SIG-M5 (cell line): Measurements from ENCODE around the gene PRDM5.

ENCODE experiments used
- DNase-seq: peaks from one replicate; lab custom pipeline; 2025; lab: John Stamatoyannopoulos, UW

PRDM5 gene

DNA sequence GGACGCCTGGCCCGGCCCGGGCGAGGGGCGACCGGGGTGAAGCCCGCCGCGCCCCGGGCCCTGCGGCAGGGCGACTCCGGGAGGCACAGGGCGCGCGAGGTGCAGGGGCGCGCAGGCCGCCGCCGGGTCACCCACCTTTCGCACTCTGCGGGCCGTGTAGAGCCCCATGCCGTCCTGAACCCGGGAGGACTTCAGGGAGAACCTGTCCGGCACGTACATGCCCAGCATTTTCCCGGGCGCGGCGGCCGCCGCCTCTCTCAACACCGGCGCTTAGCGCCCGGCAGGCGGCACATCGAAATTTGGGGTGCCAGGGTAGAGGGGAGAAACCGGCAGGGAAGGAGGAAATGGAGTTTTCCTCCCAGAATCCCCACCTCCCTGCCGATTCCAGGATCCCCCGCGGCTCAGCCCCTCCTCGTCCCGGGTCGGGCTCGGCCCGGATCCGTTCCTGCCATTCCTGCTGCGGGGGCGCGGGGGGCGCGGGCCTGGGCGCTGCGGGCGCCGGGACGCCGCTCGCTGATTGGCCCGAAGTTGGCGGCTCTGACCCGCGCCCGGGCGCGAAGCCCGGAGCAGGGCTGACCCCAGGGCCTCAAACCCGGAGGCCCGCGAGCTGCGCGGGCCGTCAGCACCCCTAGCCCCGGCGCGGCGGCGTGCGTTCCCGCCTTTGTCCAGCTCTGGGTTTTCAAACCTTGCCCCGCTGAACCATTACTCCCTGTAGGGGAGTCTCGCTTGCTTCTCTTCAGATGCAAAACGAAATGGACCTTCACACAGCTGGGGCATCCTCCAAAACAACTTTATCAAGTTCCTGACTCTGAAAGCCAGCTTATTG is at the start of gene PRDM5:
Gene PRDM5 (minus strand): TSS at position 346 of the 826 bp plus-strand sequence. CDS start 118 bp downstream, at position 228.
- DNase-seq = no peak

- no peak for DNase-seq
Measured at GRCh38 chr4:120971884-120972283, 49.4 kb upstream of the PRDM5 start.

DNA sequence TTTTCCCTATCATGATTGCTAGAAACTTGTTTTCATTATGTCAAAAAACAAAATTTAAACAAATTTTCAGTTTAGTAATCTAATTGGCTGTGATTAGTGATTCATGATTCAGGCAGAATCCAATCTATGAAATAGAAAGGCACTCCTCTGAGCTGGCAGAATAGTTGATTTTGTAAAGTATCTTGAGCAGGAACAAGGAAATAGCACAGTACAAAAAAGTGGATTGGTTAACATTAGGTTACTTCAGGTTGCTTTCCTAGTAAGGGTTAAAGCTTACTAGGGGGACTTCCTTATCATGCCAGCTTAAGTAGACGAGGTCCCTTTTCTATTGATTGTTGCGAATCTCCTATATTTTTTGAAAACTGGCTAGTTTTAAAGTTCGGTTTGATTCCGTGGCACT is 43.4 kb upstream of the PRDM5 start:
- DNase-seq = no peak

DNA sequence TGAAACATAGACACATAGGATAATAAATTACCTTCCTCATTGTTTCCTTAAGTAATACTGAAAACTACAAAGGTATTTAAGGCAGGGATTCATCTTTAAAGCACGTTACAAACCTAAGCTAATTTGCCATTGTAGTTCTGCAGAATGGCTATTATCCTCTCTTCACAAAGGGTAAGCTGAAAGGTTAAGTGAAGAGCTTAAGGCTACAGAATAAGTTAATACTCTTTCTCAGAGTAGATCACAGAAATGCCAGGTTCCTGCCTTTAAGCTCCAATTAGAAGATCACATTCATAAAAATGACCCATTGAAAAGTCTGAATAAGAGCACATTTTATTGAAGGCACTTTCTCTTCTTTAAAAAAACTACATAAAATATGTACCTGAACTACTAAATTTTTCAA is 42.1 kb upstream of the PRDM5 start:
- no peak for DNase-seq

DNA sequence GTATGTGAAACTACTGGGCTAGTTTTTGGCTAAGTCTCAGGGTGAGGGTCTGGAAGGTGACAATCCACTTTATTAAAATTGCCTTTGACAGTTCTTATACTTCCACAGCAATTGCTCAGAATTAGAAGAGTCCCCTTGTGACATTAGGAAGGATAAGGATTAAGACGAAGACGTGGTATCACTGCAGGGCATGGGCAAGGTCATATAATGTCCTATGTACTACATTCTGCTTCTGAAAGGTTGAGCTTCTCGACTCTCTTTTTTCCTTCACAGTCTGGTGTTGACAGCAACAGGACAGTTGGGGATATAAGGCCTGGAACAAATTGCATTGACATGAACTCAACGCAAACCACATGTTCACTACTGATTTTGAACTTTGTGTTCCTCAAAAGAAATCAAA is 40.9 kb upstream of the PRDM5 start:
- no peak for DNase-seq

DNA sequence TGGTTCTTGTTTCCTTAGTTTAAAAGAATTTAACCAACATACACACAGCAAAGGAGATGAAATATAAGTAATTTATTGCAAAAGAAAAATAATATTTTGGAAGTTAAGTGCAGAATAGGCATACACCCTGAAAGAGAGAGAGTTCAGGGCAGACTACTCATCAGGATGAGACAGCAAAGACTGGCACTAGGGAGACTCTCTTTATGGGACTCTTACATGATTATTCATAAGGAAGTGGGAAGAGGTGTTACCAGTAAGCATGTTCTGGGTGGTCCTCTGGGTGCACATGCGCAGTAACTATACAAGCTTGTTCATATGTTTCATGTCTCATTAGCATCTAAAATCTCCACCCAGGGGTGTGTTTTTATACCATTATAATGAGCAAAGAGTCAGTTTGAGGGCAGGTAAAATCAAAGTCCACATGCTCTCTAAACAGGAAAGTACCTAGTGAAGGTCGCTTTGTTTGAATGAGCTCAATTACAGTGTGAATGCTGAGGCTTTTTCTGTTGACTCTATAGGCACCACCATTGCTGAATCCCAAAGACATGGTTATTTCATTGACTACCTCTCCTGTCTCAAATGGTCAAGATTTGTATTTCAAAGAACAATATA is 38.2 kb upstream of the PRDM5 start:
- no peak for DNase-seq

GRCh38 chr4:120948382-120948781 is 25.9 kb upstream of the PRDM5 start:
- DNase-seq = no peak

DNA sequence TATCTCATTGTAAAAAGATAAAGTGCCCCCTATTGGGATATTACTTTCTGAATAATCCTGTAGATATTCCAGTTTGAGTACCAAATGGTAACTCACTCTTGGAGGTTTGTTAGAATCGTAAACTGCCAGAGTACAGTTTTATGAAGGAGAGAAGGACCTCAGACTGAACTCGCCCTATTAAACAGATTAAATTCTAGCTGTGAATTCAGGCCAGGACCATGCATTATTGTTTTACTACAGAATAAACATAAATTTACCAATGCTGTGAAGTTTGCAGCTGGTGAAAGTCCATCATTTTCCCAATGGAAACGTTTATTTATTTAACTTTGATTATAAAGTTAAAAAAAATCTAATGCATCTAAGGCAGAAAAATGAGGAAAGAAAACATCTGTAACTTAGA is 20.2 kb upstream of the PRDM5 start:
- DNase-seq = no peak

DNA sequence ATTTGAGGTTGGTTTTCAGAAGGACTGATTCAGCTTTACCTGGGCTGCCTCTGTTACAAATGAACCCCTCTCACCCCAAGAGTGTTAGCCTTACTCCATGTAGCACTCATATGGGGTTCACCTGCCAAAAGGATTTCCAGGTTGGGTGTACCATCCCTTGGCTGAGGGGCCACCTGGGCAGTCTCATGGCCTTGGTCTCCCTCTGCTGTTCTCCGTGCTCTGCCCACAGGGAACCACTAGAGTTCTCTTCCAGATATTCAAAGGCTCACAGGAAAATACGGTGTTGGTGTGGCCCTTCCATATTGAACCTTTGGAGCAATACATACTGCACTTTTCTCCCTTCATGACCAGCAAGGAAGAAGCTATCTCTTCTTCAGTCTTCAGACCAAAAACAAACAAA is 18.0 kb upstream of the PRDM5 start:
- DNase-seq = no peak

GRCh38 chr4:120939693-120940092 is 17.2 kb upstream of the PRDM5 start:
- DNase-seq = no peak

DNA sequence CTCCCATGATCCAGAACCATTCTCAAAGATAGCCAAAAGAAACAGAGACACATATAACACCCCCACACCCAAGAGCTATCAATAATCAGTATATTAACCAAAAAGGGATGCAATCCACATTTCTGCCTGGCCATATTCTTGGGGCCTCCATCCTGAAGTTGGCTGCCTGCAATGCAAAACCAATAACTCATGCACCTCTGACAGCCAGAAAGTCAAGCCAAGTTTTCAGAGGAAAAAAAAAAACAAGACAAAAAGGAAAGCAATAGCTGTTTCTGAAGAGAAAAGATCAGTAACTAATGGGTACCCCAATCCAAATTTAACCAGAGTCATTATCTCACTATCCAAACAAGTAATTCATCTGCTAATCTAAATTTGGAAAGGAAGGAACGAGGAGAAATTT is 7.3 kb upstream of the PRDM5 start:
- DNase-seq = no peak

DNA sequence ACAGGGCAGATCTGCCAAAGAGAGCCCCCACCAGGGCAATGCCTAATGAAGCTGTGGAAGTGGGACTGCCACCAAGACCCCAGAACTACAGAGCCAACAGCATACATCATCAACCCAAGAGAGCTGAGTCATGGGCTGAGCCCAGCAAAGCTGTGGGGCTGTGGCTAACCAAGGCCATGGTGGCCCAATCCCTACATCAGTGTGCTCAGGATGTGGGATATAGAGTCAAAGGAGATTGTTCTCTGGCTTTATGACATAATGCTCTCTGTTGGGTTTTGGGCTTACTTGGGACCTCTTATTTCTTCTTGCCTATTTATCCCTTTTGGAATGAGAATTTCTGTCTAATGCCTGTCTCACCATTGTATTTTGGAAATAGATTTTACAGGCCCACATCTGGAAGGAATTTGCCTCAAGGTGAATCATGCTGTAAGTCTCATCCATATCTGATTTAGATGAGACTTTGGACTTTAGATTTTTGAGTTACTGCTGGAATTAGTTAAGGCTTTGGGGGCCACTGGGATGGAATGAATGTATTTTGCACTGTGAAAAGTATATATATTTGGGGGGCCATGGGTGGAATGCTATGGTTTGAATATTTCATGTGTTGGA is 5.4 kb upstream of the PRDM5 start:
- DNase-seq = no peak

GRCh38 chr4:120926358-120927025 is 4.0 kb upstream of the PRDM5 start:
- no peak for DNase-seq

- DNase-seq = no peak
Measured at GRCh38 chr4:120924931-120925330, 2.4 kb upstream of the PRDM5 start.

- DNase-seq = no peak
Measured at GRCh38 chr4:120923207-120923522, 639 bp upstream of the PRDM5 start.

- DNase-seq = no peak
Measured at GRCh38 chr4:120921456-120922380, 808 bp downstream of the PRDM5 start.

- no peak for DNase-seq
Measured at GRCh38 chr4:120920666-120921065, 1.9 kb downstream of the PRDM5 start.

DNA sequence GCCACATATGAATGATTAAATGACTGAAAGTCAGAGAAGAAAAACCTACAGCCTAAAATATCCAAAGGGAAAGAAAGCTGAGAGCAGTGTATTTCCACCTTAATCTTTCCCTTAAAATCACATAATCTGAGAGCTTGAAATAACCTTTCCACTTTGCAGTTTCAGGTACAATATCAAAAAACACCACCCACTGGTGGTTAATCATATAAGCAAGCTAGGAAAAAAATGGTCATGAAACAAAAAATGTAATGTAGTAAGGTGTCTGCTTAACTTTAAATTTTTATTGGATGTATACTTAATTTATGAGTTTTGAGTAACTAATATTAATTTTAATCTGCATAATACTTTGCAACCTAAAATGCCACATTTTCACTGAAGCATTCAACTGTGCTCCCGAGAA is 3.2 kb downstream of the PRDM5 start:
- no peak for DNase-seq

GRCh38 chr4:120918788-120919187 is 3.7 kb downstream of the PRDM5 start:
- no peak for DNase-seq

GRCh38 chr4:120918092-120918491 is 4.4 kb downstream of the PRDM5 start:
- DNase-seq = no peak

GRCh38 chr4:120916937-120917336 is 5.6 kb downstream of the PRDM5 start:
- DNase-seq = no peak

DNA sequence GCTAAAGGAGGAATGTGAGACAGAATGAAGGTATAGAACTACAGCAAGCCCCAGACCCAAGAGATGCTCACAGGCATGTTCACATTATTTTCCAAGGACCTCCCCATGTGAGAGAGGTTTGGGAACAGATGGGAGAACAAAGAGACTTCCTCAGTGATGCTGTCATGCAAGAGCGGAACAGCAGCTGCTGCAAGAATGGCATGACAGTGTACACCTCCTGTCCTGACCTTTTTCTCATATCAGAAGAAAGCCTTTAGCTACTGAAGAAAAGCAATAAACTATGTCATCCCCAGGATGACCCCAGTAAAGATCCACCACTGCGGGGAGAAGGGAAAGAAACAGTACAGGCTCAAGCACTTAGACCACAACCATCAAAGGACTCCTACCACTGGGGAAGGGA is 7.2 kb downstream of the PRDM5 start:
- DNase-seq = no peak
